Activated naive CD4-positive, alpha-beta T cell treated with anti-CD3 and anti-CD28 coated beads, Interleukin-2, amount 10 ng/mL, durations not matched to agents 7 days and 5 days (primary cell): ENCODE results near the gene EIF4G3.

Experiments used
- CTCF ChIA-PET: fragments of 350-600 bp; sonication (Branson Sonifier 250); formaldehyde crosslinking; loops from one replicate; lab custom pipeline; 2021; ENCODE audit warnings: antibody characterized with exemption; lab: Charles Lee
- DNase-seq: peaks from one replicate; pipeline ENCODE4 v3.0.0-alpha.2; 2020
- H3K27ac Mint-ChIP-seq: one replicate; pipeline ENCODE4 v1.8.0; 2021; ENCODE audit warnings: mild to moderate bottlenecking, moderate library complexity, mixed read lengths
- H3K27me3 Mint-ChIP-seq: one replicate; pipeline ENCODE4 v1.8.0; 2021; ENCODE audit warnings: mild to moderate bottlenecking, mixed read lengths
- H3K36me3 Mint-ChIP-seq: one replicate; pipeline ENCODE4 v1.8.0; 2021; ENCODE audit warnings: mixed read lengths
- H3K4me1 Mint-ChIP-seq: one replicate; pipeline ENCODE4 v1.8.0; 2021; ENCODE audit warnings: mixed read lengths
- H3K4me3 Mint-ChIP-seq: one replicate; pipeline ENCODE4 v1.8.0; 2021; ENCODE audit warnings: mild to moderate bottlenecking, moderate library complexity, mixed read lengths
- H3K9me3 Mint-ChIP-seq: one replicate; pipeline ENCODE4 v1.8.0; 2021; ENCODE audit warnings: mixed read lengths

EIF4G3 gene

GRCh38 chr1:21123287-21123948 is 53.3 kb downstream of the EIF4G3 start:
- Mint-ChIP-seq H3K27ac (no peak overlapping the region), H3K9me3 (no peaks in the 10 kb centered on the region), H3K27me3 (no peaks in the 10 kb centered on the region), H3K36me3 (peaks cover 7% of the 10 kb centered on the region), H3K4me1 (no peaks in the 10 kb centered on the region), H3K4me3 (no peak overlapping the region)
- CTCF ChIA-PET = no interaction called here
- no peak for DNase-seq

GRCh38 chr1:21121764-21122471 is 54.8 kb downstream of the EIF4G3 start:
- no peak overlapping the region for H3K27ac Mint-ChIP-seq

GRCh38 chr1:21118167-21118566 is 58.5 kb downstream of the EIF4G3 start:
- H3K27ac Mint-ChIP-seq = no peak overlapping the region
- CTCF ChIA-PET = no interaction called here
- H3K36me3 Mint-ChIP-seq = peaks cover 7% of the 10 kb centered on the region
- no peaks in the 10 kb centered on the region for H3K27me3 Mint-ChIP-seq
- no peaks in the 10 kb centered on the region for H3K4me1 Mint-ChIP-seq
- no peak for DNase-seq
- H3K4me3 Mint-ChIP-seq = no peak overlapping the region
- H3K9me3 Mint-ChIP-seq = no peaks in the 10 kb centered on the region

More at GRCh38 chr1:21121764-21122471, 54.8 kb downstream of the EIF4G3 start:
- H3K27me3 Mint-ChIP-seq = no peaks in the 10 kb centered on the region
- no peaks in the 10 kb centered on the region for H3K4me1 Mint-ChIP-seq
- peaks cover 7% of the 10 kb centered on the region for H3K36me3 Mint-ChIP-seq
- no peak for DNase-seq
- H3K4me3 Mint-ChIP-seq = no peak overlapping the region
- H3K9me3 Mint-ChIP-seq = no peaks in the 10 kb centered on the region
- CTCF ChIA-PET = no interaction called here

- no peaks in the 10 kb centered on the region for H3K9me3 Mint-ChIP-seq
- H3K27me3 Mint-ChIP-seq = no peaks in the 10 kb centered on the region
- CTCF ChIA-PET = no interaction called here
- no peak overlapping the region for H3K4me3 Mint-ChIP-seq
- no peaks in the 10 kb centered on the region for H3K4me1 Mint-ChIP-seq
- H3K27ac Mint-ChIP-seq = no peak overlapping the region
- DNase-seq = no peak
- peaks cover 5% of the 10 kb centered on the region for H3K36me3 Mint-ChIP-seq
Measured at GRCh38 chr1:21117597-21118001, 59.1 kb downstream of the EIF4G3 start.

- no peak overlapping the region for H3K4me3 Mint-ChIP-seq
- DNase-seq = no peak
- H3K4me1 Mint-ChIP-seq = no peaks in the 10 kb centered on the region
- no peak overlapping the region for H3K27ac Mint-ChIP-seq
- H3K36me3 Mint-ChIP-seq = peaks cover 5% of the 10 kb centered on the region
- H3K9me3 Mint-ChIP-seq = no peaks in the 10 kb centered on the region
- CTCF ChIA-PET = no interaction called here
- no peaks in the 10 kb centered on the region for H3K27me3 Mint-ChIP-seq
Measured at GRCh38 chr1:21117159-21117558, 59.5 kb downstream of the EIF4G3 start.

GRCh38 chr1:21115098-21115760 is 61.5 kb downstream of the EIF4G3 start:
- Mint-ChIP-seq H3K27me3 (no peaks in the 10 kb centered on the region), H3K9me3 (no peaks in the 10 kb centered on the region), H3K4me3 (no peak overlapping the region), H3K27ac (no peak overlapping the region), H3K36me3 (no peaks in the 10 kb centered on the region), H3K4me1 (no peaks in the 10 kb centered on the region)
- CTCF ChIA-PET = no interaction called here
- DNase-seq = no peak

GRCh38 chr1:21114431-21114830 is 62.3 kb downstream of the EIF4G3 start:
- Mint-ChIP-seq H3K27me3 (no peaks in the 10 kb centered on the region), H3K9me3 (no peaks in the 10 kb centered on the region), H3K36me3 (no peaks in the 10 kb centered on the region), H3K4me3 (no peak overlapping the region), H3K4me1 (no peaks in the 10 kb centered on the region), H3K27ac (no peak overlapping the region)
- DNase-seq = no peak
- CTCF ChIA-PET = no interaction called here

GRCh38 chr1:21110163-21110562 is 66.5 kb downstream of the EIF4G3 start:
- no peak for DNase-seq
- Mint-ChIP-seq H3K27ac (no peak overlapping the region), H3K36me3 (no peaks in the 10 kb centered on the region), H3K4me3 (no peak overlapping the region), H3K4me1 (no peaks in the 10 kb centered on the region), H3K9me3 (no peaks in the 10 kb centered on the region), H3K27me3 (no peaks in the 10 kb centered on the region)
- CTCF ChIA-PET = no interaction called here

GRCh38 chr1:21106709-21107108 is 70.0 kb downstream of the EIF4G3 start:
- no peaks in the 10 kb centered on the region for H3K4me1 Mint-ChIP-seq
- H3K27me3 Mint-ChIP-seq = no peaks in the 10 kb centered on the region
- no peak overlapping the region for H3K4me3 Mint-ChIP-seq
- peaks cover 4% of the 10 kb centered on the region for H3K36me3 Mint-ChIP-seq
- CTCF ChIA-PET = interaction anchor here (0.6 kb wide), 1 partner anchor 126 kb away, joined by 3 read pairs; no protein-coding TSS in a partner anchor
- DNase-seq = no peak
- H3K9me3 Mint-ChIP-seq = no peaks in the 10 kb centered on the region
- no peak overlapping the region for H3K27ac Mint-ChIP-seq

GRCh38 chr1:21106238-21106637 is 70.5 kb downstream of the EIF4G3 start:
- Mint-ChIP-seq H3K27ac (no peak overlapping the region), H3K4me3 (no peak overlapping the region), H3K4me1 (no peaks in the 10 kb centered on the region), H3K36me3 (peaks cover 4% of the 10 kb centered on the region), H3K27me3 (no peaks in the 10 kb centered on the region), H3K9me3 (no peaks in the 10 kb centered on the region)
- no peak for DNase-seq
- CTCF ChIA-PET = interaction anchor here (0.6 to 0.9 kb wide), 3 partner anchors 15 to 125 kb away, joined by 3 read pairs; no protein-coding TSS in a partner anchor

GRCh38 chr1:21105807-21106206 is 70.9 kb downstream of the EIF4G3 start:
- no peaks in the 10 kb centered on the region for H3K9me3 Mint-ChIP-seq
- CTCF ChIA-PET = interaction anchor here (0.6 to 0.9 kb wide), 2 partner anchors 14 to 18 kb away, joined by 3 read pairs; no protein-coding TSS in a partner anchor
- no peak overlapping the region for H3K27ac Mint-ChIP-seq
- H3K27me3 Mint-ChIP-seq = no peaks in the 10 kb centered on the region
- peaks cover 4% of the 10 kb centered on the region for H3K36me3 Mint-ChIP-seq
- H3K4me3 Mint-ChIP-seq = no peak overlapping the region
- H3K4me1 Mint-ChIP-seq = no peaks in the 10 kb centered on the region
- no peak for DNase-seq

GRCh38 chr1:21104683-21105082 is 72.0 kb downstream of the EIF4G3 start:
- no peaks in the 10 kb centered on the region for H3K4me1 Mint-ChIP-seq
- no peak for DNase-seq
- H3K27ac Mint-ChIP-seq = no peak overlapping the region
- CTCF ChIA-PET = no interaction called here
- no peaks in the 10 kb centered on the region for H3K27me3 Mint-ChIP-seq
- H3K9me3 Mint-ChIP-seq = no peaks in the 10 kb centered on the region
- peaks cover 7% of the 10 kb centered on the region for H3K36me3 Mint-ChIP-seq
- H3K4me3 Mint-ChIP-seq = no peak overlapping the region

- no peak for DNase-seq
- CTCF ChIA-PET = no interaction called here
- H3K4me3 Mint-ChIP-seq = no peak overlapping the region
Measured at GRCh38 chr1:21100481-21100921, 76.2 kb downstream of the EIF4G3 start.

GRCh38 chr1:21099869-21100131 is 76.9 kb downstream of the EIF4G3 start:
- H3K36me3 Mint-ChIP-seq = peaks cover 10% of the 10 kb centered on the region
- no peaks in the 10 kb centered on the region for H3K27me3 Mint-ChIP-seq
- DNase-seq = no peak
- no peaks in the 10 kb centered on the region for H3K4me1 Mint-ChIP-seq
- no peak overlapping the region for H3K27ac Mint-ChIP-seq
- no peak overlapping the region for H3K4me3 Mint-ChIP-seq
- CTCF ChIA-PET = no interaction called here
- no peaks in the 10 kb centered on the region for H3K9me3 Mint-ChIP-seq

More at GRCh38 chr1:21100481-21100921, 76.2 kb downstream of the EIF4G3 start:
- no peaks in the 10 kb centered on the region for H3K27me3 Mint-ChIP-seq
- H3K9me3 Mint-ChIP-seq = no peaks in the 10 kb centered on the region
- peaks cover 8% of the 10 kb centered on the region for H3K36me3 Mint-ChIP-seq
- no peaks in the 10 kb centered on the region for H3K4me1 Mint-ChIP-seq
- no peak overlapping the region for H3K27ac Mint-ChIP-seq
